GM19043 (cell line): Measurements from ENCODE around the gene XIRP1.

ENCODE experiments used
- ATAC-seq: cut with Tn5 transposase; IDR thresholded peaks from one replicate; pipeline ENCODE4 v1.9.1; 2021; ENCODE audit warnings: low read depth; ENCODE audit not compliant: unreplicated experiment

XIRP1 gene

GRCh38 chr3:39209329-39209970 lies 17.1 kb upstream of the XIRP1 start:
- ATAC-seq = no peak

GRCh38 chr3:39208463-39209055 lies 16.2 kb upstream of the XIRP1 start:
- ATAC-seq = no peak

- no peak for ATAC-seq
Measured at GRCh38 chr3:39207361-39208186, 15.2 kb upstream of the XIRP1 start.

GRCh38 chr3:39205919-39206516 lies 13.6 kb upstream of the XIRP1 start:
- no peak for ATAC-seq

- no peak for ATAC-seq
Measured at GRCh38 chr3:39205131-39205530, 12.7 kb upstream of the XIRP1 start.

GRCh38 chr3:39203860-39204259 lies 11.5 kb upstream of the XIRP1 start:
- ATAC-seq = no peak

- ATAC-seq = no peak
Measured at GRCh38 chr3:39203402-39203801, 11.0 kb upstream of the XIRP1 start.

- ATAC-seq = no peak
Measured at GRCh38 chr3:39202094-39202493, 9.7 kb upstream of the XIRP1 start.

- no peak for ATAC-seq
Measured at GRCh38 chr3:39196671-39197356, 4.4 kb upstream of the XIRP1 start.

- no peak for ATAC-seq
Measured at GRCh38 chr3:39196034-39196433, 3.6 kb upstream of the XIRP1 start.

- ATAC-seq = no peak
Measured at GRCh38 chr3:39193391-39193790, 996 bp upstream of the XIRP1 start.

GRCh38 chr3:39191773-39192172 lies 622 bp downstream of the XIRP1 start:
- ATAC-seq = no peak

GRCh38 chr3:39191111-39191510 lies 1.3 kb downstream of the XIRP1 start:
- no peak for ATAC-seq

GRCh38 chr3:39190281-39191025 lies 1.9 kb downstream of the XIRP1 start:
- ATAC-seq = no peak

- no peak for ATAC-seq
Measured at GRCh38 chr3:39189959-39190269, 2.5 kb downstream of the XIRP1 start.

GRCh38 chr3:39189150-39189958 lies 3.0 kb downstream of the XIRP1 start:
- no peak for ATAC-seq

GRCh38 chr3:39188271-39189149 lies 3.9 kb downstream of the XIRP1 start:
- ATAC-seq = no peak

GRCh38 chr3:39187372-39188155 lies 4.8 kb downstream of the XIRP1 start:
- no peak for ATAC-seq
